GM21825 (cell line): ENCODE data around the gene CXCR5.
A peak's percentile ranks its signal among the peaks of the same experiment; 100 is the strongest.

Experiments
- ATAC-seq: cut with Tn5 transposase; IDR thresholded peaks from one replicate; pipeline ENCODE4 v1.9.1; 2021; ENCODE audit warnings: mild to moderate bottlenecking, moderate library complexity; ENCODE audit not compliant: unreplicated experiment

CXCR5 gene

DNA sequence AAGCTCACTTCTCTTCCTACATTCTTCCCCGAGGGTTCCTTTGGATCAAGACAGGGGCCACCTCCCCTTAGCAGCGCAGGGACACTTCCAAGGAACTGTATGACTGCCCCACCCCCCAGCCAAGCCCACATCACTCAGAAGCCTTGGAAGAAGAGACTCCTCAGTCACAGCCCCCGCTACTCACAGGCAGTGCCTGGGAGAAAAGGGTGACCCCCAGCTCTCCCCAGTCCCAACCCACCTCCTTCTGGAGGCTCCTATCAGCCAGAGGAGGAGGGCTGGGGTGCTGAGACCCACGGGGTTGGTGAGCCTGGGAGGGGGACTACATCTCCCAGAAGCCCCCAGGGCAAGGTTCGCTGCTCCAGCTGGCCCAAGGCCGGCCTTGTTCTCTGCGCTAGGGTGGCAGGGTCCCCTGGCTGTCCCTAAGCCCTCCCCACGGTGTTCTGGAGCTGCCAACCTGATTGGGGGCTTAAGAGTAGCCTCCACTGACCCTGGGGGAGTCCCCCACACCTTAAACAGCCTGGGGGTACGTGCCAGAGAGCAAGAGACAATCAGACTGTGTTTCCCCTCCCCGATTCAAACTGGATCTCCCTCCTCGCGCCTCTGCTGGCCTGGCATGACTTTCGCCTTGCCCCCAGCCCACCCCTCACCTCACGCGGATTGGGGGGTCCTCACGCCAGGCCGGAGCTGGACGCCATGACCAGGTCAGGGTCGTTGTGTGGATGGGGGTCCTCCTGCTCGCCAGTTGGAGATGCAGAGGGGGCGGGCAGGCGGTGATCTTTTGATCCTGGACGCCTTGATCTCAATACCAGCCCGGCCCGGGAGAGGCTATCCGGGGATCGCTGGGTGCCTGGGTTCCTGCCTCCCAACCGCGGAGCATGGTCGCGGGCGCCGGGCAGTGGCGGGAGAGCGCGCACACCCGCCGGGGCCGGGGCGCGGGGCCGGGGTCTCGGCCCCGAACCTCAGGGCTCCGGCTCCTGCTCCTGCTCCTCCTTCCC lies 41.2 kb downstream of the CXCR5 start:
- ATAC-seq, result no peak

DNA sequence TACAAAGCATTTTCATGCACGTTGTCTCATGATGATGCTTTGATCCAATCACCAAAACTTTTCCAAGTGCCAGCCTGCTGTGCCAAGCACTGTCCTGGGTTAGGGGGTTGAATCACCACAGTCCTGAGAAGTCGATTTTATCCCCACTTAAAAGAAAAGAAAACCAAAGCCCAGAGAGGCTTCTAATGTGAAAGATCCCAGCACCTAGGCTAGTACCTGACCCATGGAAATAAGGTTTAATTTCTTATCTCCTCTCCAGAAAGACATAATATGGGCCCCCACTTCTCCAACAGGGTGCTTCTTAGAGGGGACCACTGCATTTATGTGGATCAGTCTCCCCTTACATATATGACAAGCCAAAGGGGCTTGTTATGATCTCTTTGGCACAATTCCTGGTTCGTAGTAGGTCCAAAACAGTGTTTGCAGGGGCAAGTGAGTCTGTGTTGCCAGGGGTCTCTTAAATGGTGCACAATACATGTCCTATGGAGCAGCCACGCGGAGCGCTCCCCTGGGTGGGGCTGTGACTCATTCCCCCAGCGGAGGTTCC lies 43.9 kb downstream of the CXCR5 start:
- ATAC-seq, result no peak

DNA sequence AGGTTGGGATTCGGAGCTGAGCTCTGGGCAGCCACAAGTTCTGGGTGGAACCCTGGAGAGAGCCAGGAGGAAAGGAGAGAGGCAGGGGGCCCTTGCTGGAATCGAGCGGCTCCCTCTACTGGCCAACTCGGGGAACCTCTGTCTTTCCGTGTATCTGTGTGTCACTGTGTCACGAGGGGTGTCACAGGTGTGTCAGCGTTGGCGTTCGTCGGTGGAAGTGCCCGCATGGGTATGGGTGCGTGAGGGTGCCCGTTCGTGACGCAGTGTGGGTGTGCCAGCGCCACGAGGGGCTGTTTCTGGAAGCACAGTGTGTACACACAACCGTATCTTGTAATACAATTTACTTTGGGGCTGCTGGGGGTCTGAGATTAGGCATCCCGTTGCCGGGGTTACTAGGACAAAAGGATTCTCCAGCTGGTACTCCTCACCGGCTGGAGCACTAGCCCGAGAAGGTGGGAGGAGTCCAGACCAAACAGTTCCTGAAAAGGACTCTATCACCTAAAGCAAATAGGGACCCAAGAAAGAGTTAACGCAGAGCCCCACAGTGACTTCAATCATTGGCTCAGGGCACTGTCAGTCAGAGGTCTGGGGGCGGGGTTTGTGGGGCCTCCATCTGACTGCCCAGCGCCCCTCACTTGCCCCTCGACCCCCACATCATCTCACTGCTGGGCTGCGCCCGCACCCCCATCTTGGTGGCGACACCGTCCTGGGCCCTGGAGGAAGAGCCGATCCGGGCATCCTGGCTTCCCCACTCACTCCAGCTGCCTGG lies 44.6 kb downstream of the CXCR5 start:
- ATAC-seq, result peak; percentile 38

DNA sequence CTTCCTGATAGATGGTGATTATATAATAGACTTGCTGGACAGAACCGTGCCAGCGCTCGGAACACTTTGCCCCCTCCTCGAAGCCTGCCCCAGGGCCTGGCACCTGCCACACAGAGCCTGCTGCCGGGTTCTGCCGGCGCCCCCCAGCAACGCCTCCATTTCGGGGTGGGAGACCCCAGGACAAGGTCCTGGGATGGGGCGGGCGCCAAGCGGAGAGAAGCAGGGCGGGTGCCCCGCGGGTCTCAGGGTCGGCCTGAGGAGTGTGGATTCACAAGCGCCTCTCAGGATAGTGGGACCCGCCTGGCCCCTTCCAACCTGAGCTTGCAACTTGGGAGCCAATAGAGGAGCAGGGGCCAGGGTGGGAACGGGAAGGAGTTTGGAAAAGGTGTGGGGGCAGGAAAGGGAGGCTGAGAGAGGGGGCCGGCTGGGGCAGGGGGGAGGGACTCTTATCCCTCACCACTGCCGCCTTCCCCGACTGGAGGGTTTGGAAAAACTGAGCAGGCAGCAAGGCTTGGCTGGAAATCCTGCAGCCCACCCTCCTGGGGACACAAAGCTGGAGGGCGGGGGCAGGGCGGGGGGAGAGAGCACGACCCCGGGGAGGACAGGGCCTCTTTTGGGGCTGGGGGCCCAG lies 45.3 kb downstream of the CXCR5 start:
- ATAC-seq, result no peak

DNA sequence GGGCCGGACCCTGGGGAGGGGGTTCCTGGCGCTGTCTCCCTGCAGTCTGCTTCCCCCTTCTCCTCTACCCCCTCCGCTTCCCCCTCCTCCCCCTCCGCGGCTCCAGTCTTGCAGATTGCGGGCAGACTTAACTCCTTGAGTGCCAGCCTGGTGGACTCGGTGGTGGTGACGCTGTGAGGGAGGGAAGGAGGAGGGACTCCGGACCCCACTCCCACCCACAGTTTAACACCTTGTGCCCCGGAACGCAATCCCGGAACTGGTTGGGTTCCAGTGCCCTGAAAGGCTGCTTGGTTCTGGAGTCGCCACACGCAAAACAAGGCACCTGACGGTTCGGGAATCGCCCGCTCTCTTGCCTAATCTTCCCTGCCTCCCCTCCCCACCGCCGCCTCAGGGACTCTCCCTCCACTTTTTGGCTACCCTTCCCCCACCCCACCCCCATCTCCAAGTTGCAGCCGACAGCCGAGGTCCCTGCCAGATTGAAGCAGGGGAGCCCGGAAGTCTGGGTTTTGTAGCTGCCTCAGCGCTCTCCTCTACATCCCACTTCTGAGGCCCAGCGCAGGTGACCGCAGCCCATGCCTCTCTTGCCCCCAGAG lies 45.9 kb downstream of the CXCR5 start:
- no peak for ATAC-seq

DNA sequence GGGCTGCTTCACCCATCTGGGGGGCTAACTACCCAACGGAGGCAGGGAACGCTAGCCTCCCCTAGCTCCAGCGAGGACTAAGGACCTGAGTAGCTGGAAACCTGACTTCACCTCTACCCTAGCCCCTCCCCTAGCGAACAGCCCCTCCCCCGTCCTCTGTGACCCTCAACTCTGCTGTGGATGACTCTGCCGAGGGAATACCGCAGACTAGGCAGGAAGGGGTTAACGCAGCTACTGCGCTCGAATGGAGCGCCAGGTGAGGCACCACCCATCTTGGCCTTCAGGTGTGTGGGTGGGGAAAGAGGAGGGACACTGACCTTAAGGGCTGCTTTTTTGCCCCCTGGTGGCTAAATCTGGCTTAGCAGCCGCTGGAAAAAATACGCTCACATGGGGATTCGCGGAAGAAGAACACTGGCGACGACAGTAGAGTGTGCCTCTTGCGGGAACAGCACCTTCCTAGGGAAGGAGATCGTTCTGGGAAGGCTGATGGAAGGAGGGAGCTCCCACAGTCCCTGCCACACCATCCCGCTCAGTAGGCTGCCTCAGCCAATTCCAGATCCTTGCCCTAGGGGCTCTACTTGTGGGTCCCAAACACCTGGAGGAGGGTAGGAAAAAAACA lies 46.5 kb downstream of the CXCR5 start:
- ATAC-seq, result no peak

DNA sequence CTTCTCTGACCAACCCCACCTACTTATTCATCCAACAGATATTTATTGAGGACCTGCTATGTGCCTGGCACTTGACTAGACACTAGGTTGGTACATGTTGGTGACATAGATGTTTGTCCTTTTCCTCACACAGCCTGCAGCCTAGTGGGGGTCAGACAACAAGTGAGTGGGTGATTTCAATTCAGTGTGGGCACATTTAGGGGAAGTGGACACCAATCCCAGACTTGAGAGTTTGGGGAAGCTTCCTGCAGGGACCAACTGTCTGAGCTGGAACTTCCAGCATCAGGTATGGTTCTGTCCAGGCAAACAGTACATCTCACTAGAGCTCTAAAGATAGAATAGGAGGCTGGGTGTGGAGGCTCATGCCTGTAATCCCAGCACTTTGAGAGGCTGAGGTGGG lies 47.9 kb downstream of the CXCR5 start:
- no peak for ATAC-seq

DNA sequence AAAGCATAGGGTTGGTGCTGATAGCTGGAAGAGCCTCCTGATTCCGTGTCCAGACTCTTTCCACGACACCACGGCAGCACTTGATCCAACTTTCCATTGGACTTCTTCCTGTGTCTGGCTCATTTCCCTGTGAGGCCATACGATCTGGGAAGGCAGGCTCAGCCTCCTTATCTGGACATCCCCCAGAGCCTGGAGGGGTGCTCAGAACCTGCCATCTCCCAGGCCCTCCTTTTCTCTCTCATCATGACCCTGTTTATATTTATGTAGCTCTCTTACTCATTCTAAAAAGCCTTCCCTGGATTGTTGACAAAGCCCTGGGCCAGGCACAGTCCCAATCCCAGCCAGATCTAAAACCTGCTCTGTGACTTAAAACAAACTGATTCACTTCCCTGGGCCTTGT lies 49.8 kb downstream of the CXCR5 start:
- ATAC-seq, result no peak

DNA sequence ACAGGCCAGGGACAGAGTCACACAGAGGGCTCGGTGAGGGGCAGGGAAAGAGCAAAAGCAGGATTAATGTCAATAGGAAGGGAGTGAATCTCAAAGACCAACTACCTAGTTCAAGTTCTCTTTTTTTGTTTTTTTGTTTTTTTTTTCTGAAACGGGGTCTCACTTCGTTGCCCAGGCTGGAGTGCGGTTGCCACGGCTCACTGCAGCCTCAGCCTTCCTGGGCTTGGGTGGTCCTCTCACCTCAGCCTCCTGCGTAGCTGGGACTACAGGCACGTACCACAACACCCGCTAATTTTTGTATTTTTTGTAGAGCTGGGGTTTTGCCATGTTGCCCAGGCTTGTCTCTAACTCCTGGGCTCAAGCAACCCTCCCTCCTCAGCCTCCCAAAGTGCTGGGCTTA lies 51.7 kb downstream of the CXCR5 start:
- no peak for ATAC-seq

DNA sequence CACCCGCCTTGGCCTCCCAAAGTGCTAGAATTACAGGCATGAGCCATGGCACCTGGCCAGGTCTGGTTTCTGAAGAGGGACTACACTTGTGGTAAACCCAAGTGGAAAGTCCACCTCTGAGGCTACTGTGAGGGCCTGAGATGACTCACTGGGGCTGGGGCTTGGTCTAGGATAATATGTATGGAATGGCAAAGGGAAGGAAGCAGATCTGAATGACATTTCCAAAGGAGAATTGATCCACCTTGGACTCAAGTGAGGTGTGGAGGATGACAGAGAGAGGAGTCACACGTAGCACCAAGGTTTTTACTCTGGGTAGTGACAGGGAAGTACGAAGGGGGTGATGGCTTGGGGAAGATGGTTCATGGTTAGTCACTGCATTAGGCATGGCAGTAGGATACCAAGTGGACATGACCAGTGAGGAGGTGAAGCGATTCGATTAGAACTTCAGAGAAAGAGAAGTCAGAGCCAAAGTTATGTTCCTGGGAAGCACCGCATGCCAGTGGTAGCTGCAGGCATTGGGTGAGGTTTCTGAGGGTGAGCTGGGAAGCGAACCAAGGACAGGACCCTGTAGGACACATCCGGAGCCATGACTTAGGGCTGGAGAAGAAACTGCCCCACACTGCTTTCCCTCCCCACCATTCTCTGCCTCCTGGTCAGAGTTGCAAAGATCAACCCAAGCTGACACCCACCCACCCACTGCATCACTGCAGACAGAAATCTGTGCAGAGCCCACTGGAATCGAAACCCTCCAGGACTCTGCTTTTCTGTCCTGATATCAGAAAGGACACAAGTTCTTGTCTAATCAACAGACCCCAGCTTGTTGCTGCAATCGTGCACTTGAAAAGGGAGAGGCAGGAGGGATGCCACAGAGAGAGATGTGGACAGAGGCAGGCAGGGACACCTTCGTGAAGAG lies 55.1 kb downstream of the CXCR5 start:
- no peak for ATAC-seq

DNA sequence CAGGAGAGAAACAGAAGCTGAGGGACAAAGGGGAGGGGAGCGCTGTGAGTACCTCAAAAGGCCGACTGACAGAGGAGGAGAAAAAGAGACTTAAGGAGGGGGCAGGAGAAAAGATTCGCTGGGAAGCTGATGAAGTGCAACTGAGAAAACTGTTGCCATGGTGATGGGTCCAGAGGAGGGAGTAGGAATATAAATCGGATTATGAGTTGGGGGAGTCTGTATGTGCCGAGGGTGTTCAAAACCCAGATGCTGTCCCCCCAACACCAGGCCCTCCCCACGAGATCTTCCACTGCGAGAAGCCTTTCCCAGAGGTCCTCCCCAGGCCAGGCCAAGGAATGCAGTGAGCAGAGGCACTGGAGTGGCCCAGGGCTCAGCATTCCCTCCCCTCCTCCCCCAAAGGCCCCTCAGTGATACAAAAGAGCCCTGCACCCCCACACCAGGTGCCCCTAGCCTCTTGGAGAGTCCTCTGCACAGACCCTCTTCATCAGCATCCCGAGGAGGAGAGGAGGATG lies 55.8 kb downstream of the CXCR5 start:
- ATAC-seq, result no peak

DNA sequence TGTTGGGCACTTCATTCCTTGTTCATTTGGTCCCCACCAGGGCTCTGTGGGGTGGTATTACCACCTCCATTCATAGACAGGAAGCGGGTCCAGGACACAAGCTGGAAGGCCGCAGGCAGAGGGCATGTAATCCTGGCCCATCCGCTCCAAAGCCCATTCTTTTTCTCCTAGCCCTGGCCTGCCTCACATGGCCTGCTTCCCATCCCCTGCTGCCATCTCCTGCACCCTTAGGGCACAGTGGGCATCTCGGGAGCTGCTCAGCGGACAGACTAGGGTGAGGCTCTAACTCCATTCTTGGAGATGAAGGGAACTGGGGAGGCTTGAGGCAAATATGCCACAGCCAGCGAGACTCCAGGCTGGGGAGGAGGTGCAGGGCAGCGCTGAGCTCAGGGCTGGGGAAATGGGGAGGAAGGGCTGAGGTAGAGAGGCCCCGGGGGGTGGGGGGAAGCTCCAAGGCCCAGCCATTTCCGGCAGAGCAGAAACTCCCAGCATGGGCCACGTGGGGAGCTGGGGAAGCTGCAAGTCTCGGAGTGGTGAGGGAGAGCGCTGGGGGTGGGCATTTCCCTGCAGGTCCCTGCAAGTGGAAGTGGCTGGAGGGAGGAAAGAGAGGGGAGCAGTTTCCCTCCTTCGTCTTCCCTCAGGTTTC lies 56.4 kb downstream of the CXCR5 start:
- ATAC-seq, result no peak

DNA sequence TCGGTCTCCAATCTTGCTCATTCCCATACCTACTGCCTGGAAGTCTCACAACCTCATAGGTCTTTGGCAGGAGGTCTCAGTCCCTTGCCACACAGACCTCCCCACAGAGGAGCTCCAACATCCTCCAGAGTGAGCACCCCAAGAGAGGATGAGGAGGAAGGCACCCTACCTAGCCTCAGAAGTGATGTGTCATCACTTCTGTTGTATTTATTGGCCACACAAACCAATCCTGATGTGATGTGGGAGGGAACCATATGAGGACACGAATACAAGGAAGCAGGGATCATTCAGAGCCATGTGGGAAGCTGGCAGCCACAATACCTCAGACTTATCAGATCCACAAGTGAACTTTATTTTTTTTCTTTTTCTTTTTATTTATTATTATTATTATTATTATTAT lies 63.4 kb downstream of the CXCR5 start:
- no peak for ATAC-seq
